Activated CD4-positive, alpha-beta T cell treated with anti-CD3 and anti-CD28 coated beads for 36 hours (primary cell): ENCODE data around the gene FTO. TPM values are rescaled to one million over a fixed set of nuclear protein-coding genes. Genes with fewer than 3 reads are reported as not detected.
"Not testable (repeated sequence)": the region's sequence is repeated elsewhere in the genome, so short reads cannot be mapped to it uniquely, and the experiment has no call there.

Experiments
- ATAC-seq: fragments of 200-7000 bp; cut with Tn5 transposase; one replicate; pipeline ENCODE4 v1.10.0; 2021; ENCODE audit warnings: mild to moderate bottlenecking, moderate library complexity
- CTCF ChIA-PET: fragments of 350-600 bp; sonication (Branson Sonifier 250); formaldehyde crosslinking; loops from one replicate; lab custom pipeline; 2021; ENCODE audit warnings: antibody characterized with exemption; lab: Charles Lee
- POLR2A ChIA-PET: fragments of 350-600 bp; sonication (Branson Sonifier 250); formaldehyde crosslinking; loops from one replicate; lab custom pipeline; 2021; ENCODE audit warnings: antibody characterized with exemption, inconsistent platforms; lab: Charles Lee
- DNase-seq: peaks from one replicate; pipeline ENCODE4 v3.0.0-alpha.2; 2020
- H3K27ac Mint-ChIP-seq: one replicate; pipeline ENCODE4 v1.8.0; 2021; ENCODE audit warnings: mixed read lengths
- H3K27me3 Mint-ChIP-seq: one replicate; pipeline ENCODE4 v1.8.0; 2021; ENCODE audit warnings: mixed read lengths
- H3K36me3 Mint-ChIP-seq: one replicate; pipeline ENCODE4 v1.8.0; 2021; ENCODE audit warnings: low read depth, mixed read lengths
- H3K4me1 Mint-ChIP-seq: one replicate; pipeline ENCODE4 v1.8.0; 2021; ENCODE audit warnings: mixed read lengths
- H3K4me3 Mint-ChIP-seq: one replicate; pipeline ENCODE4 v1.8.0; 2021; ENCODE audit warnings: mild to moderate bottlenecking, moderate library complexity, mixed read lengths
- H3K9me3 Mint-ChIP-seq: one replicate; pipeline ENCODE4 v1.8.0; 2021; ENCODE audit warnings: low read depth, mixed read lengths
- intact Hi-C, 2 experiments: fragments of 100-400 bp; cut with DNase I in 1 of 2; cut with micrococcal nuclease in 1 of 2; formaldehyde crosslinking; loops; one replicate each; pipeline versions ENCODE4 v1.14.2 to v1.15.1; 2022 to 2024; cut with DNase I, micrococcal nuclease
- total RNA-seq, 2 experiments: library from RNA; stranded (reverse); gene quantifications; one replicate each; pipeline ENCODE4 v1.2.3, GENCODE V29; 2021

The FTO gene
- total RNA-seq, 2 experiments from 2014 or later = 50.9 to 57.6 TPM

GRCh38 chr16:53680756-53681155, 23.2 kb upstream of the FTO start:
- peaks cover 24% of the 10 kb centered on the region for H3K36me3 Mint-ChIP-seq
- no peaks in the 10 kb centered on the region for H3K4me1 Mint-ChIP-seq
- no peaks in the 10 kb centered on the region for H3K9me3 Mint-ChIP-seq
- intact Hi-C loops = no loop called here
- no peak for ATAC-seq
- H3K27ac Mint-ChIP-seq = no peak overlapping the region
- H3K4me3 Mint-ChIP-seq = no peak overlapping the region
- CTCF ChIA-PET = no interaction called here
- H3K27me3 Mint-ChIP-seq = no peaks in the 10 kb centered on the region
- no peak for DNase-seq
- POLR2A ChIA-PET = no interaction called here

- Mint-ChIP-seq H3K4me3 (no peak overlapping the region), H3K36me3 (peaks cover 24% of the 10 kb centered on the region), H3K27me3 (no peaks in the 10 kb centered on the region), H3K4me1 (no peaks in the 10 kb centered on the region), H3K27ac (no peak overlapping the region), H3K9me3 (no peaks in the 10 kb centered on the region)
- DNase-seq = no peak
- ATAC-seq = no peak
- intact Hi-C loops = no loop called here
- ChIA-PET CTCF (interaction anchor here (1.1 kb wide), 1 partner anchor 15 kb away, joined by 3 read pairs; no protein-coding TSS in a partner anchor), POLR2A (no interaction called here)
Observed at GRCh38 chr16:53681354-53681753, 22.6 kb upstream of the FTO start.

GRCh38 chr16:53685334-53685733, 18.6 kb upstream of the FTO start:
- not testable (repeated sequence) for H3K27me3 Mint-ChIP-seq, H3K9me3 Mint-ChIP-seq, H3K4me1 Mint-ChIP-seq

GRCh38 chr16:53686710-53687109, 17.2 kb upstream of the FTO start:
- intact Hi-C loops = no loop called here
- no peak for DNase-seq
- H3K4me3 Mint-ChIP-seq = no peak overlapping the region
- H3K27me3 Mint-ChIP-seq = no peaks in the 10 kb centered on the region
- no peaks in the 10 kb centered on the region for H3K4me1 Mint-ChIP-seq
- peaks cover 18% of the 10 kb centered on the region for H3K36me3 Mint-ChIP-seq
- H3K9me3 Mint-ChIP-seq = no peaks in the 10 kb centered on the region
- ChIA-PET POLR2A (no interaction called here), CTCF (no interaction called here)
- H3K27ac Mint-ChIP-seq = no peak overlapping the region
- ATAC-seq = no peak

More at GRCh38 chr16:53685334-53685733, 18.6 kb upstream of the FTO start:
- ATAC-seq, intact Hi-C loops, H3K27ac Mint-ChIP-seq, CTCF ChIA-PET, H3K4me3 Mint-ChIP-seq, POLR2A ChIA-PET, DNase-seq: not testable (repeated sequence)
- peaks cover 22% of the 10 kb centered on the region for H3K36me3 Mint-ChIP-seq

- peaks cover 14% of the 10 kb centered on the region for H3K36me3 Mint-ChIP-seq
Observed at GRCh38 chr16:53689636-53690035, 14.3 kb upstream of the FTO start.

GRCh38 chr16:53690771-53691170, 13.2 kb upstream of the FTO start:
- no peak overlapping the region for H3K27ac Mint-ChIP-seq
- ATAC-seq = no peak
- no peaks in the 10 kb centered on the region for H3K27me3 Mint-ChIP-seq
- no peak overlapping the region for H3K4me3 Mint-ChIP-seq
- ChIA-PET POLR2A (no interaction called here), CTCF (no interaction called here)
- H3K36me3 Mint-ChIP-seq = peaks cover 11% of the 10 kb centered on the region
- intact Hi-C loops = no loop called here
- no peaks in the 10 kb centered on the region for H3K9me3 Mint-ChIP-seq
- H3K4me1 Mint-ChIP-seq = no peaks in the 10 kb centered on the region
- DNase-seq = no peak

More at GRCh38 chr16:53689636-53690035, 14.3 kb upstream of the FTO start:
- H3K27ac Mint-ChIP-seq = no peak overlapping the region
- ChIA-PET CTCF (interaction anchor here (0.5 kb wide), 1 partner anchor 155 kb away, joined by 5 read pairs; no protein-coding TSS in a partner anchor), POLR2A (no interaction called here)
- intact Hi-C loops = no loop called here
- H3K27me3 Mint-ChIP-seq = no peaks in the 10 kb centered on the region
- no peak for ATAC-seq
- no peak overlapping the region for H3K4me3 Mint-ChIP-seq
- DNase-seq = no peak
- H3K4me1 Mint-ChIP-seq = no peaks in the 10 kb centered on the region
- H3K9me3 Mint-ChIP-seq = no peaks in the 10 kb centered on the region

GRCh38 chr16:53692146-53692545, 11.8 kb upstream of the FTO start:
- Mint-ChIP-seq H3K27ac (no peak overlapping the region), H3K4me1 (no peaks in the 10 kb centered on the region), H3K9me3 (no peaks in the 10 kb centered on the region), H3K36me3 (peaks cover 12% of the 10 kb centered on the region), H3K4me3 (no peak overlapping the region), H3K27me3 (no peaks in the 10 kb centered on the region)
- ChIA-PET CTCF (interaction anchor here (0.7 kb wide), 1 partner anchor 452 kb away, joined by 4 read pairs; no protein-coding TSS in a partner anchor), POLR2A (no interaction called here)
- ATAC-seq (no peak), DNase-seq (no peak)
- intact Hi-C loops = no loop called here

- no peaks in the 10 kb centered on the region for H3K4me1 Mint-ChIP-seq
- H3K4me3 Mint-ChIP-seq = no peak overlapping the region
- ATAC-seq (no peak), DNase-seq (no peak)
- ChIA-PET CTCF (interaction anchor here (1.0 kb wide), 1 partner anchor 10 kb away, joined by 4 read pairs; the partner anchor contains the start of genes FTO and RPGRIP1L), POLR2A (no interaction called here)
- H3K27ac Mint-ChIP-seq = no peak overlapping the region
- intact Hi-C loops = no loop called here
- H3K36me3 Mint-ChIP-seq = peaks cover 15% of the 10 kb centered on the region
- H3K27me3 Mint-ChIP-seq = no peaks in the 10 kb centered on the region
- H3K9me3 Mint-ChIP-seq = no peaks in the 10 kb centered on the region
Observed at GRCh38 chr16:53693320-53693719, 10.6 kb upstream of the FTO start.

GRCh38 chr16:53695070-53695469, 8.9 kb upstream of the FTO start:
- Mint-ChIP-seq H3K27me3 (no peaks in the 10 kb centered on the region), H3K4me3 (no peak overlapping the region), H3K36me3 (peaks cover 17% of the 10 kb centered on the region), H3K4me1 (no peaks in the 10 kb centered on the region), H3K9me3 (no peaks in the 10 kb centered on the region), H3K27ac (no peak overlapping the region)
- intact Hi-C loops = no loop called here
- ChIA-PET POLR2A (no interaction called here), CTCF (interaction anchor here (0.9 kb wide), 2 partner anchors 9 to 145 kb away, joined by 3 to 4 read pairs; partner anchors contain the start of genes FTO and RPGRIP1L)
- ATAC-seq (no peak), DNase-seq (no peak)

- H3K27me3 Mint-ChIP-seq, H3K4me1 Mint-ChIP-seq, H3K27ac Mint-ChIP-seq, intact Hi-C loops, ATAC-seq, H3K9me3 Mint-ChIP-seq, H3K4me3 Mint-ChIP-seq, CTCF ChIA-PET, POLR2A ChIA-PET, DNase-seq: not testable (repeated sequence)
- H3K36me3 Mint-ChIP-seq = peaks cover 14% of the 10 kb centered on the region
Observed at GRCh38 chr16:53698271-53698670, 5.7 kb upstream of the FTO start.

- ATAC-seq (no peak), DNase-seq (no peak)
- peaks cover 1% of the 10 kb centered on the region for H3K9me3 Mint-ChIP-seq
- peak overlapping the region; percentile 96 for H3K4me3 Mint-ChIP-seq
- ChIA-PET POLR2A (no interaction called here), CTCF (interaction anchor here (0.9 to 1.8 kb wide), 8 partner anchors 9 to 218 kb away, joined by 3 to 6 read pairs (median 3); no protein-coding TSS in a partner anchor)
- peaks cover 9% of the 10 kb centered on the region for H3K36me3 Mint-ChIP-seq
- intact Hi-C loops = loop anchor here (1.0 to 10.0 kb wide), 9 partner anchors 38 to 1225 kb away; partner anchors contain the start of genes AKTIP (in 1 of the 2), CHD9 (in 1 of the 2), CHD9NB (in 1 of the 2) and RBL2 (in 1 of the 2)
- H3K4me1 Mint-ChIP-seq = peaks cover 35% of the 10 kb centered on the region
- no peaks in the 10 kb centered on the region for H3K27me3 Mint-ChIP-seq
- peak overlapping the region; percentile 97 for H3K27ac Mint-ChIP-seq
Observed at GRCh38 chr16:53704445-53704813, 473 bp downstream of the FTO start.

- intact Hi-C loops = loop anchor here (10.0 kb wide), 3 partner anchors 253 to 653 kb away; partner anchors contain the start of genes CHD9 (in 1 of the 2) and CHD9NB (in 1 of the 2)
- DNase-seq (no peak), ATAC-seq (no peak)
- CTCF ChIA-PET = no interaction called here
- Mint-ChIP-seq H3K27ac (no peak overlapping the region), H3K4me1 (peaks cover 38% of the 10 kb centered on the region), H3K36me3 (peaks cover 12% of the 10 kb centered on the region), H3K4me3 (no peak overlapping the region), H3K27me3 (no peaks in the 10 kb centered on the region), H3K9me3 (peaks cover 1% of the 10 kb centered on the region)
- POLR2A ChIA-PET = no interaction called here
Observed at GRCh38 chr16:53707671-53708070, 3.7 kb downstream of the FTO start.
